ENCODE measurements around the gene EML4. TPM values are rescaled to one million over a fixed set of nuclear protein-coding genes. Genes with fewer than 3 reads are reported as not detected.

The EML4 gene
- polyA plus RNA-seq, 1 of the 3 experiments (the other 2 are of a cell fraction) = 35.0 TPM

- DNase-seq = no peak
- Histone ChIP-seq H3K27ac (ENCODE audit: low read depth in 2 of 2, low read length in 1 of 2) (no peak overlapping the region), H3K36me3 (replicated peaks in 1 of 2; ENCODE audit: control insufficient read depth in 1 of 2, insufficient read depth in 2 of 2, low read length in 1 of 2) (peaks cover 0 to under 1% of the 10 kb centered on the region in 2 experiments), H3K9me2 (no peaks in the 10 kb centered on the region), H3K4me3 (ENCODE audit: low read depth in 2 of 2, low read length in 1 of 2) (no peak overlapping the region), H3F3A (replicated peaks; ENCODE audit: insufficient read depth) (no peaks in the 10 kb centered on the region), H3K79me2 (ENCODE audit: insufficient read depth) (peaks cover 26% of the 10 kb centered on the region), H3K4me1 (ENCODE audit: control insufficient read depth in 1 of 2, insufficient read depth in 2 of 2, low read depth in 1 of 2, low read length in 1 of 2) (peaks cover 3 to 22% of the 10 kb centered on the region in 2 experiments; a peak in 3 of 4 replicates), H3K9ac (no peak overlapping the region), H3K27me3 (ENCODE audit: insufficient read depth) (peaks cover 4% of the 10 kb centered on the region; the same call in 1 of the 2 replicates), H3K9me3 (no peaks in the 10 kb centered on the region), H2AFZ (ENCODE audit: low read depth) (no peak overlapping the region), H4K20me1 (ENCODE audit: insufficient read depth) (peaks cover 7% of the 10 kb centered on the region; the same call in 1 of the 2 replicates), H3K4me2 (no peak overlapping the region)
- no peak for TF ChIP-seq FOXM1 (IDR thresholded peaks at IDR 0.05; ENCODE audit: low read depth)
- TF ChIP-seq EP300 (IDR thresholded peaks at IDR 0.05; ENCODE audit: borderline replicate concordance in 1 of 2, low read depth in 1 of 2, low read length in 1 of 2) = no peak
- no peak for TF ChIP-seq FOXJ3 (CRISPR knock-in tag; IDR thresholded peaks at IDR 0.05)
- WGBS (ENCODE audit: low lambda C conversion rate) = 66% methylated on average over 3 of the region's 3 CpGs
- CTCF ChIA-PET = interaction anchor here (1.2 to 1.8 kb wide), 2 partner anchors 267 to 299 kb away, joined by 4 read pairs; no protein-coding TSS in a partner anchor
- POLR2A ChIA-PET = interaction anchor here (0.7 kb wide), 1 partner anchor 9 kb away, joined by 4 read pairs; no protein-coding TSS in a partner anchor
Observed at GRCh38 chr2:42363413-42363812, 194.3 kb downstream of the EML4 start.

- Histone ChIP-seq H4K20me1 (ENCODE audit: insufficient read depth) (no peaks in the 10 kb centered on the region; the same call in 1 of the 2 replicates), H2AFZ (ENCODE audit: low read depth) (no peak overlapping the region), H3K9me3 (no peaks in the 10 kb centered on the region), H3K27ac (ENCODE audit: low read depth in 2 of 2, low read length in 1 of 2) (no peak overlapping the region), H3F3A (replicated peaks; ENCODE audit: insufficient read depth) (no peaks in the 10 kb centered on the region), H3K79me2 (ENCODE audit: insufficient read depth) (peaks cover 13% of the 10 kb centered on the region), H3K9ac (no peak overlapping the region), H3K36me3 (replicated peaks in 1 of 2; ENCODE audit: control insufficient read depth in 1 of 2, insufficient read depth in 2 of 2, low read length in 1 of 2) (no peaks in the 10 kb centered on the region), H3K9me2 (no peaks in the 10 kb centered on the region), H3K27me3 (ENCODE audit: insufficient read depth) (peaks cover 4% of the 10 kb centered on the region; the same call in 1 of the 2 replicates), H3K4me1 (ENCODE audit: control insufficient read depth in 1 of 2, insufficient read depth in 2 of 2, low read depth in 1 of 2, low read length in 1 of 2) (peaks cover 0 to 29% of the 10 kb centered on the region in 2 experiments; a peak in 2 of 4 replicates), H3K4me2 (no peak overlapping the region), H3K4me3 (ENCODE audit: low read depth in 2 of 2, low read length in 1 of 2) (no peak overlapping the region)
- 76% methylated on average over 3 of the region's 3 CpGs for WGBS (ENCODE audit: low lambda C conversion rate)
- no peak for DNase-seq
- ChIA-PET POLR2A (no interaction called here), CTCF (interaction anchor here (1.3 to 1.8 kb wide), 2 partner anchors 278 to 298 kb away, joined by 4 to 5 read pairs; no protein-coding TSS in a partner anchor)
- TF ChIP-seq POLR2AphosphoS5 (IDR thresholded peaks at IDR 0.05; ENCODE audit: low read depth, low read length) (no peak), IRF3 (IDR thresholded peaks at IDR 0.05; ENCODE audit: low read depth, low read length) (no peak), PBX3 (IDR thresholded peaks at IDR 0.05) (no peak), RCOR1 (IDR thresholded peaks at IDR 0.05; ENCODE audit: low read length) (no peak), NRF1 (IDR thresholded peaks at IDR 0.05; ENCODE audit: low read depth, low read length) (no peak), TCF12 (IDR thresholded peaks at IDR 0.05) (no peak)
Observed at GRCh38 chr2:42364658-42365057, 195.5 kb downstream of the EML4 start.

- DNase-seq = no peak
- Histone ChIP-seq H3K27me3 (ENCODE audit: insufficient read depth) (peaks cover 4% of the 10 kb centered on the region; the same call in 1 of the 2 replicates), H4K20me1 (ENCODE audit: insufficient read depth) (no peaks in the 10 kb centered on the region), H3K4me2 (no peak overlapping the region), H3K79me2 (ENCODE audit: insufficient read depth) (no peaks in the 10 kb centered on the region), H2AFZ (ENCODE audit: low read depth) (no peak overlapping the region), H3K27ac (ENCODE audit: low read depth in 2 of 2, low read length in 1 of 2) (no peak overlapping the region), H3F3A (replicated peaks; ENCODE audit: insufficient read depth) (no peaks in the 10 kb centered on the region), H3K9ac (no peak overlapping the region), H3K9me3 (no peaks in the 10 kb centered on the region), H3K4me1 (ENCODE audit: control insufficient read depth in 1 of 2, insufficient read depth in 2 of 2, low read depth in 1 of 2, low read length in 1 of 2) (peaks cover 0 to 25% of the 10 kb centered on the region in 2 experiments; a peak in 2 of 4 replicates), H3K4me3 (ENCODE audit: low read depth in 2 of 2, low read length in 1 of 2) (no peak overlapping the region), H3K9me2 (no peaks in the 10 kb centered on the region), H3K36me3 (replicated peaks in 1 of 2; ENCODE audit: control insufficient read depth in 1 of 2, insufficient read depth in 2 of 2, low read length in 1 of 2) (no peaks in the 10 kb centered on the region)
- ChIA-PET CTCF (interaction anchor here (1.1 to 2.1 kb wide), 3 partner anchors 38 to 512 kb away, joined by 4 to 8 read pairs (median 4); no protein-coding TSS in a partner anchor), POLR2A (no interaction called here)
- TF ChIP-seq IRF3 (IDR thresholded peaks at IDR 0.05; ENCODE audit: low read depth, low read length) (no peak), USF1 (IDR thresholded peaks at IDR 0.05; ENCODE audit: borderline replicate concordance, low read depth) (no peak), NFIC (IDR thresholded peaks at IDR 0.05; ENCODE audit: borderline replicate concordance) (no peak)
Observed at GRCh38 chr2:42366411-42366810, 197.3 kb downstream of the EML4 start.

All from SK-N-SH (cell line).